H1 (cell line): ENCODE measurements around the gene CRELD1. TPM values are rescaled to one million over a fixed set of nuclear protein-coding genes. Genes with fewer than 3 reads are reported as not detected.

Experiments used
- EGR1 ChIP-seq: IDR thresholded peaks from 2 replicates; pipeline ENCODE4 v1.6.1; 2011; ENCODE audit warnings: low read depth, low read length, borderline replicate concordance
- KDM1A ChIP-seq: fragments of 200-600, 300-600 bp; sonication (generic); IDR thresholded peaks from 2 replicates; pipeline ENCODE4 v1.7.1; 2016; ENCODE audit warnings: mild to moderate bottlenecking, low read length, borderline replicate concordance
- SIX5 ChIP-seq: IDR thresholded peaks from 2 replicates; pipeline ENCODE4 v1.6.1; 2011; ENCODE audit warnings: mild to moderate bottlenecking, low read depth, low read length
- SRF ChIP-seq: IDR thresholded peaks from 2 replicates; pipeline ENCODE4 v1.6.1; 2011; ENCODE audit warnings: mild to moderate bottlenecking, low read depth, low read length, moderate library complexity
- TAF7 ChIP-seq: optimal IDR thresholded peaks from 2 replicates; pipeline ENCODE3; 2011; ENCODE audit warnings: low read depth, mild to moderate bottlenecking, inconsistent platforms, low read length, moderate library complexity, borderline replicate concordance
- TCF12 ChIP-seq: IDR thresholded peaks from 2 replicates; pipeline ENCODE4 v1.6.1; 2011; ENCODE audit warnings: low read depth, mild to moderate bottlenecking, low read length
- polyA plus RNA-seq, 7 experiments: library from polyadenylated mRNA; depleted of rRNA in 3 of 7; stranded (reverse) in 5 of 7; unstranded in 2 of 7; fragments of >200 nt in 5 of 7; fragments of 200-250 nt in 2 of 7; gene quantifications; 1 replicate in 5 of 7; 2 replicates in 1 of 7; 4 replicates in 1 of 7; pipeline versions ENCODE4 v1.2.1 to v1.2.3, GENCODE V29; 2011 to 2013; ENCODE audit warnings: missing spikeins in 2 of 7, mixed read lengths in 2 of 7
- total RNA-seq: library from RNA; stranded (reverse); fragmentation: NEBNext Ultra II Directional; extraction: Animal tissue kit (Norgen Biotek cat#: 25700); gene quantifications from 2 replicates; pipeline ENCODE4 v1.2.1, GENCODE V29; 2021
- TF ChIP-seq, protein P1 (sequence below): fragments of 300-600 bp; sonication (generic); IDR thresholded peaks from 2 replicates; pipeline ENCODE4 v1.7.1; 2012; ENCODE audit warnings: low read length, moderate library complexity, mild to moderate bottlenecking, inconsistent platforms; ENCODE audit not compliant: insufficient replicate concordance

The CRELD1 gene
- total and polyA plus RNA-seq, 2 of the 8 experiments (the other 6 are each of a cell fraction or from before 2014, with no cell fraction given): 12.9 to 15.1 TPM

GRCh38 chr3:9942164-9942563 lies 8.5 kb downstream of the CRELD1 start (continued):
- TF ChIP-seq, protein P1, sequence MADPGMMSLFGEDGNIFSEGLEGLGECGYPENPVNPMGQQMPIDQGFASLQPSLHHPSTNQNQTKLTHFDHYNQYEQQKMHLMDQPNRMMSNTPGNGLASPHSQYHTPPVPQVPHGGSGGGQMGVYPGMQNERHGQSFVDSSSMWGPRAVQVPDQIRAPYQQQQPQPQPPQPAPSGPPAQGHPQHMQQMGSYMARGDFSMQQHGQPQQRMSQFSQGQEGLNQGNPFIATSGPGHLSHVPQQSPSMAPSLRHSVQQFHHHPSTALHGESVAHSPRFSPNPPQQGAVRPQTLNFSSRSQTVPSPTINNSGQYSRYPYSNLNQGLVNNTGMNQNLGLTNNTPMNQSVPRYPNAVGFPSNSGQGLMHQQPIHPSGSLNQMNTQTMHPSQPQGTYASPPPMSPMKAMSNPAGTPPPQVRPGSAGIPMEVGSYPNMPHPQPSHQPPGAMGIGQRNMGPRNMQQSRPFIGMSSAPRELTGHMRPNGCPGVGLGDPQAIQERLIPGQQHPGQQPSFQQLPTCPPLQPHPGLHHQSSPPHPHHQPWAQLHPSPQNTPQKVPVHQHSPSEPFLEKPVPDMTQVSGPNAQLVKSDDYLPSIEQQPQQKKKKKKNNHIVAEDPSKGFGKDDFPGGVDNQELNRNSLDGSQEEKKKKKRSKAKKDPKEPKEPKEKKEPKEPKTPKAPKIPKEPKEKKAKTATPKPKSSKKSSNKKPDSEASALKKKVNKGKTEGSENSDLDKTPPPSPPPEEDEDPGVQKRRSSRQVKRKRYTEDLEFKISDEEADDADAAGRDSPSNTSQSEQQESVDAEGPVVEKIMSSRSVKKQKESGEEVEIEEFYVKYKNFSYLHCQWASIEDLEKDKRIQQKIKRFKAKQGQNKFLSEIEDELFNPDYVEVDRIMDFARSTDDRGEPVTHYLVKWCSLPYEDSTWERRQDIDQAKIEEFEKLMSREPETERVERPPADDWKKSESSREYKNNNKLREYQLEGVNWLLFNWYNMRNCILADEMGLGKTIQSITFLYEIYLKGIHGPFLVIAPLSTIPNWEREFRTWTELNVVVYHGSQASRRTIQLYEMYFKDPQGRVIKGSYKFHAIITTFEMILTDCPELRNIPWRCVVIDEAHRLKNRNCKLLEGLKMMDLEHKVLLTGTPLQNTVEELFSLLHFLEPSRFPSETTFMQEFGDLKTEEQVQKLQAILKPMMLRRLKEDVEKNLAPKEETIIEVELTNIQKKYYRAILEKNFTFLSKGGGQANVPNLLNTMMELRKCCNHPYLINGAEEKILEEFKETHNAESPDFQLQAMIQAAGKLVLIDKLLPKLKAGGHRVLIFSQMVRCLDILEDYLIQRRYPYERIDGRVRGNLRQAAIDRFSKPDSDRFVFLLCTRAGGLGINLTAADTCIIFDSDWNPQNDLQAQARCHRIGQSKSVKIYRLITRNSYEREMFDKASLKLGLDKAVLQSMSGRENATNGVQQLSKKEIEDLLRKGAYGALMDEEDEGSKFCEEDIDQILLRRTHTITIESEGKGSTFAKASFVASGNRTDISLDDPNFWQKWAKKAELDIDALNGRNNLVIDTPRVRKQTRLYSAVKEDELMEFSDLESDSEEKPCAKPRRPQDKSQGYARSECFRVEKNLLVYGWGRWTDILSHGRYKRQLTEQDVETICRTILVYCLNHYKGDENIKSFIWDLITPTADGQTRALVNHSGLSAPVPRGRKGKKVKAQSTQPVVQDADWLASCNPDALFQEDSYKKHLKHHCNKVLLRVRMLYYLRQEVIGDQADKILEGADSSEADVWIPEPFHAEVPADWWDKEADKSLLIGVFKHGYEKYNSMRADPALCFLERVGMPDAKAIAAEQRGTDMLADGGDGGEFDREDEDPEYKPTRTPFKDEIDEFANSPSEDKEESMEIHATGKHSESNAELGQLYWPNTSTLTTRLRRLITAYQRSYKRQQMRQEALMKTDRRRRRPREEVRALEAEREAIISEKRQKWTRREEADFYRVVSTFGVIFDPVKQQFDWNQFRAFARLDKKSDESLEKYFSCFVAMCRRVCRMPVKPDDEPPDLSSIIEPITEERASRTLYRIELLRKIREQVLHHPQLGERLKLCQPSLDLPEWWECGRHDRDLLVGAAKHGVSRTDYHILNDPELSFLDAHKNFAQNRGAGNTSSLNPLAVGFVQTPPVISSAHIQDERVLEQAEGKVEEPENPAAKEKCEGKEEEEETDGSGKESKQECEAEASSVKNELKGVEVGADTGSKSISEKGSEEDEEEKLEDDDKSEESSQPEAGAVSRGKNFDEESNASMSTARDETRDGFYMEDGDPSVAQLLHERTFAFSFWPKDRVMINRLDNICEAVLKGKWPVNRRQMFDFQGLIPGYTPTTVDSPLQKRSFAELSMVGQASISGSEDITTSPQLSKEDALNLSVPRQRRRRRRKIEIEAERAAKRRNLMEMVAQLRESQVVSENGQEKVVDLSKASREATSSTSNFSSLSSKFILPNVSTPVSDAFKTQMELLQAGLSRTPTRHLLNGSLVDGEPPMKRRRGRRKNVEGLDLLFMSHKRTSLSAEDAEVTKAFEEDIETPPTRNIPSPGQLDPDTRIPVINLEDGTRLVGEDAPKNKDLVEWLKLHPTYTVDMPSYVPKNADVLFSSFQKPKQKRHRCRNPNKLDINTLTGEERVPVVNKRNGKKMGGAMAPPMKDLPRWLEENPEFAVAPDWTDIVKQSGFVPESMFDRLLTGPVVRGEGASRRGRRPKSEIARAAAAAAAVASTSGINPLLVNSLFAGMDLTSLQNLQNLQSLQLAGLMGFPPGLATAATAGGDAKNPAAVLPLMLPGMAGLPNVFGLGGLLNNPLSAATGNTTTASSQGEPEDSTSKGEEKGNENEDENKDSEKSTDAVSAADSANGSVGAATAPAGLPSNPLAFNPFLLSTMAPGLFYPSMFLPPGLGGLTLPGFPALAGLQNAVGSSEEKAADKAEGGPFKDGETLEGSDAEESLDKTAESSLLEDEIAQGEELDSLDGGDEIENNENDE: no peak
- TF ChIP-seq KDM1A: no peak
- TF ChIP-seq TCF12: no peak
- no peak for TF ChIP-seq EGR1
- TF ChIP-seq TAF7: no peak
- TF ChIP-seq SRF: no peak
- no peak for TF ChIP-seq SIX5
